ENCODE data around the gene GNL3.
"Not testable (repeated sequence)": the region's sequence is repeated elsewhere in the genome, so short reads cannot be mapped to it uniquely, and the experiment has no call there.

Gene GNL3

DNA sequence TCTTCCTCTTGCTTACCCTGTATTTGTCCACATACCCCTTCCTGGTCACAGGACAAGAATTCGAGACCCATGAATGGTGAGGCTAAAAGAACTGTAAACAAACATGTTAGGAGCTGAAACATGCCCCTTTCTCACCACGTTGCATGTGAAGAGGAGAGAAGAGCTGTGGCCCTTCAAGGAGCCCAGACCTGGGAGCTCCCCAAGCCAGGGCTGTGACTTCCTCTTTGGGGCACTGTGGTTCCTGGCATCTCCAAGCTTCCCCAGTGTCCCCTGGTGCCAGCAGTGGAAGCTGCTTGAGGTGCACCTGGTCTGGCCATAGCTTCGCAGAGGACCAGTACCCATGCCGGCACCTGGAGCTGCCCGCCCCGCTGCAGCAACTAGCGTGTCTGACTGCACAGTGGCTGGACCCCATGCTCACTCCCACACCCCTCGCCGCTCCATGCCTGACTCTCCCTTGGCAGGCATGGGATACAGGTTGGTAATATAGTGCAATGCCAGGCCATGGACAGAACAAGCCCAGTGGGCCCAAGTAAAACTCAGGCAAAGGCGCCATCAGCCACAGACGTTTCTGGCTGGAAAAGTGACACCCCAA lies 30.0 kb downstream of the GNL3 start:
- no peak for DNase-seq

DNA sequence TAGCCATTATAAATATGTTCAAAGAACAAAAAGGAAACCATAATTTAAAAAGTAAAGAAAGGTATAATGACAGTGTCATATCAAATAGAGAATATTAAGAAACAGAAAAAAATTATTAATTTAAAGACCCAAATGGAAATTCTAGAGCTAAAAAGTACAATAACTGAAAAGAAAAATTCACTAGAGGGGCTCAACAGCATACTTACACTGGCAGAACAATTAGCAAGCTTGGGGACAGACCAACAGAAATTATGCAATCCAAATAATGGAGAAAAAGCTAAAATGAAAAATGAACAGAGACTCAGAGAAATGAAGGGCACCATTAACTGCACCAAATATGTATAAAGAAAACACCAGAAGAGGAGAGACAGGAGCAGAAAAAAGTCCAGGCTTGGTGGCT lies 33.8 kb downstream of the GNL3 start:
- no peak for DNase-seq

DNA sequence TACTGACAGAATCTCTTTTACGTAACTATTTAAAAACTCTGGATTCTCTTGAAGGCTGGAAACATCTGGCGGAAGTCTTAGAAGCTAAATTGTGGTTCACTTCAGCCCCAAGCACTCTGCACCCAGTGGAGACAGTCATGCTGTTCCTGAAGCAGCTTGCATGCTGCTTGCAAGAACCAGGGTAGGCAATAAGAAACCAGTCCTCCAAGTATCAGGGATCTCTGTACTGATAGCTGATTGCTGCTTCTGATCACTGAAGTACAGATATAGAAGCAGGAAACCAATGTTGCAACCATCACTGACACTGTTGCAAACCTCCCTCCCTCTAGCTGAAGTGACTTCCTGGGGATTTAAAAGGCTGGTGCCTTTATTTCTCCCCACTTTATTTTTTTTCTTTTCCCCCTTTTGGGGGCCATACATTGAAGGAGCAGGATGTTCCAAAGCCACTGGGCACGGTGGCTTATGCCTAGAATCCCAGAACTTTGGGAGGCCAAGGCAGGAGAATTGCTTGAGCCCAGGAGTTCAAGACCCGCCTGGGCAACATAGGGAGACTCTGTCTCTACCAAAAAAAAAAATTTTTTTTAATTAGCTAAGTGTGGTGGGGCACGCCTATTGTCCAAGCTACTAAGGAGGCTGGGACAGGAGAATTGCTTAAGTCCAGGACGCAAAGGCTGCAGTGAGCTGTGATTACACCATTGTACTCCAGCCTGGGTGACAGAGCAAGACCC lies 35.3 kb downstream of the GNL3 start:
- DNase-seq = no peak

DNA sequence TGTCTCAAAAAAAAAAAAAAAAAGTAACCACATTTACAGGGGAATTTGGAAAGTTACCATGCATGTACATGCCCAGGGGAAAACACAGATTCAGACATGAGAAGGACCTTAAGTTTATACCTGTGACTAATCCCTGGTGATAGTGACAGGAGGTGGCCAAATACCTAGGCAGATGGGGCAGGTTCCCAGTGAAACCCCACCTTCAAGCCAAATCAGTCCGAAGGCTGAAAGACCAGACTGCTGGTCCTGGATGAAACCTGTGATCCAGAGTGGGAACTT lies 35.8 kb downstream of the GNL3 start:
- no peak for DNase-seq

DNA sequence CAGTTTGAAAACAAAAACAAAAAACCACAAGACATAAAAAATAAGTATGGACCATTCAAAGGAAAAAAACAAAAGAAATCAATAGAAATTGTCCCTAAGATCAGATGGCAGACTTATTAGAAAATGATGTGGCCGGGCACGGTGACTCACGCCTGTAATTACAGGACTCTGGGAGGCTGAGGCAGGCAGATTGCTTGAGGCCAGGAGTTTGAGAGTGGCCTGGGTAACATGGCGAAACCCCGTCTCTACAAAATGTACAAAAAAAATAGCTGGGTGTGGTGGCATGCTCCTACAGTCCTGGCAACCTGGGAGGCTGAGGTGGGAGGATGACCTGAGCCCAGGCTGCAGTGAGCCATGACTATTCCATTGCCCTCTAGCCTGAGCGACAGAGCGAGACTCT lies 36.7 kb downstream of the GNL3 start:
- no peak for DNase-seq

DNA sequence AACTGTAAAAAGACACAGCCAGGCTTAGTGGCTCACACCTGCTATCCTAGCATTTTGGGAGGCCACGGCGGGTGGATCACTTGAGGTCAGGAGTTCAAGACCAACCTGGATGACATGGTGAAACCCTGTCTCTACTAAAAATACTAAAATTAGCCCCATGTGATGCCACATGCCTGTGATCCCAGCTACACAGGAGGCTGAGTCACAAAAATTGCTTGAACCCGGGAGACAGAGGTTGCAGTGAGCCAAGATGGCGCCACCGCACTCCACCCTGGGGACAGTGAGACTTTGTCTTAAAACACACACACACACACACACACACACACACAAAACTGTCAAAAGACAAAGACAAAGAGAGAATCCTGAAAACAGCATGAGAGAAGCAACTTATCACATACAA lies 38.1 kb downstream of the GNL3 start:
- no peak for DNase-seq

DNA sequence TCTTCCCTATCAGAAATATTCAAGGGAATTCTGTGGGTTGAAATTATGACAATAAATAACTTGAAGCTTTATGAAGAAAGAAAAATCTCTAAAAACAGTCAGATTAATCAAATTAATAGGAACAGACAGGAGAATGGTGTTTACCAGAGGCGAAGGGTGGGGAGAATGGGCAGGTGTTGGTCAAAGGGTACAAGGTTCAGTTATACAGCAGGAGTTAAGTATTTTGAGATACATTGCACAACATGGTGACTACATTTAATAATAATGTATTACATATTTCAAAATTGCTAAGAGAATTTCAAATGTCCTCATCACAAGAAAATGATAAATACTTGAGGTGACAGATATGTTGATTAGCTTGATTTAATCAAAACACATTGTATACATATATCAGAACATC lies 38.7 kb downstream of the GNL3 start:
- DNase-seq = no peak

DNA sequence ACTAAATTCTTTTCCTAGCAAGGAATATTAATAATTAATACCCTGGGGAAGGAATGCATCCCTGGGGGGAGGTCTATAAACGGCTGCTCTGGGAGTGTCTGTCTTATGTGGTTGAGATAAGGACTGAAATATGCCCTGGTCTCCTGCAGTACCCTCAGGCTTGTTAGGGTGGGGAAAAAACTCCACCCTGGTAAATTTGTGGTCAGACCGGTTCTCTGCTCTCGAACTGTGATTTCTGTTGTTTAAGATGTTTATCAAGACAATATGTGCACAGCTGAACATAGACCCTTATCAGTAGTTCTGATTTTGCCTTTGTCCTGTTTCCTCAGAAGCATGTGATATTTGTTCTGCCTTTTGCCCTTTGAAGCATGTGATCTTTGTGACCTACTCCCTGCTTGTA lies 42.9 kb downstream of the GNL3 start:
- DNase-seq = not testable (repeated sequence)

DNA sequence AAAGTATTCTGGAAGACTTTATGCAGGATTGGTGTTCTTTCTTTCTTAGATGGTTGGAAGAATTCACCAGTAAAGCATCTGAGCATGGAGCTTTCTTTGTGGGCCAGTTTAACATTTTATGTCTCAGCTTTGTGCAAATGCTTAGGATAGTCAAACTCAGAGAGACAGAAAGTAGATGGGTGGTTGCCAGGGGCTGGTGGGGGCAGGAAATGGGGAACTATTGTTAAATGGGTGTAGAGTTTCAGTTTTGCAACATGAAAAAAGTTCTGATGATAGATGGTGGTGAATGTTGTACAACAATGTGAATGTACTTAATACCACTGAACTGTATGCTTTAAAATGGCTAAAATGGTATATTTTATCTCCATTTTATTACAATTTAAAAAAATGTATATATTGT lies 44.8 kb downstream of the GNL3 start:
- DNase-seq = no peak

DNA sequence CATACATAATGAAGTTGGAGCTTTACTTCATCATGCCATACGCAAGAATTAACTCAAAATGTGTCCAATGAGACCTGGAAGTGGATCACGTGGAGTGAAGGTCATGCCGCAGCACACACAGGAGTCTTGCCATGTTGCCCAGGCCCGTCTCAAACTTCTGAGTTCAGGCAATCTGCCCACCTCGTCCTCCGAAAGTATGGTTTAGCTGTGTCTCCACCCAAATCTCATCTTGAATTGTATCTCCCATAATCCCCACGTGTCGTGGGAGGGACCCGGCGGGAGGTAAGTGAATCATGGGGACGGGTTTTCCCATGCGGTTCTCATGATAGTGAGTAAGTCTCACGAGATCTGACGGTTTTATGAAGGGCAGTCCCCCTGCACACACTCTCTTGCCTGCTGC lies 45.8 kb downstream of the GNL3 start:
- no peak for DNase-seq

DNA sequence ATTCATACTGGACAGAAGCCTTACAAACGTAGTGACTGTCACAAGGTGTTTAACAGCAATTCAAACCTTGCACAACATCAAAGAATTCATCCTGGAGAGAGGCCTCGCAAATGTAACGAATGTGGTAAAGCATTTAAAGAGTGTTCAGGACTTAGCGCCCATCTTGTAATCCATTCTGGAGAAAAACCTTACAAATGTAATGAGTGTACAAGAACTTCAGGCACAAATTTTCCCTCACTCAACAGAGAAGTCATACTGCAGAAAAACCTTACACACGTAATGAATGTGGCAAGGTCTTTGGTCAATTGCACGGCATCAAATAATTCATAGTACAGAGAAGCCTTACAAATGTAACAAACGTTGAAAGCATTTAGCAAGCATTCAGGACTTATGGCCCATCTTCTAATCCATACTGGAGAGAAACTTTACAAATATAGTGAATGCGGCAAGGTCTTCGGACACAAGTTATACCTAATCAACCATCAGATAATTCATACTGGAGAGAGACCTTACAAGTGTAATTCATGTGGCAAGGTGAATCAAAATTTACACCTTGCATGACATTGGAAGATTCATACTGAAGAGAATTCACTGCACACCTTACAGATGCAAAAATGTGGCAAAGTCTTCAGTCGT lies 47.5 kb downstream of the GNL3 start:
- DNase-seq = no peak

DNA sequence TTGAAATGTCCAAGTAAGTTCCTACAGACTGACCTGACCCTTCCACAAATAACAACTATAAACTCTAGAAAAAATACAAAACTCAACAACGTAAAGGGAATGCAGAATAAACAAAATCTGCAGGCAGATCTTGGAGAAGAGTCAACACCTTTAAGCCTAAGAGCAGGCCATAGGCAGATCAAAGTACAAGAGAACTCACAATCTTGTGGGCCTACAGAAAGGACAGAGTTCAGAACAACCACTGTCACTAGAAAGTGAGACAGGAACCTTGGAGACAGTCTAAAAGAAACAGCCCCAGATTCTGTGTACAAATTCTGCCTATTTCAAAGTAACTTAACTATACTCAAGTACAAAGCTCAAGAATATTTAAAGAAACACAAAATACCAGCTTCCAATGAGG lies 53.9 kb downstream of the GNL3 start:
- DNase-seq = no peak

DNA sequence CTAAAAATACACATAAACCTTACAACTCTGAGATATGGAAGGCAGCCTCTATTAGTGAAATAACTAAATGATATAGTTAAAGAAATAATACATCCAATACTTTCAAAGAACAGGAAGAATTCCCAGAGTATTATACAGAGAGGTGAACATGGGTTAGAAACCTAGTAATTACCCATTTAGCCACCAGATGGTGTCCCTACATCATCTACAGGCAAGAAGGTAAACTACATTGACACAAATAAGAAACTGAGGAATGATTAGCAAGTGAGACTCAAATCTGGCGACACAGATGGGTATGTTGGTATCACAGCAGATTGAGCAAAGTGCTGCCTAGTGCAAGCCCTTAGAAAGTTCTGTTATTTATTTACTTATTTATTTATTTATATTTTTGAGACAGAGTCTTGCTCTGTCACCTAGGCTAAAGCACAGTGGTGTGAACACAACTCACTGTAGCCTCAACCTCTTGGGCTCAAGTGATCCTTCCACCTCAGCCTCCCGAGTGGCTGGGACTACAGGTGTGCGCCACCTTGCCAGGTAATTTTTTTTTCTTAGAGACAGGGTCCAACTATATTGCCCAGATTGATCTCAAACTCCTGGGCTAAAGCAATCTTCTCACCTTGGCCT lies 56.7 kb downstream of the GNL3 start:
- no peak for DNase-seq

DNA sequence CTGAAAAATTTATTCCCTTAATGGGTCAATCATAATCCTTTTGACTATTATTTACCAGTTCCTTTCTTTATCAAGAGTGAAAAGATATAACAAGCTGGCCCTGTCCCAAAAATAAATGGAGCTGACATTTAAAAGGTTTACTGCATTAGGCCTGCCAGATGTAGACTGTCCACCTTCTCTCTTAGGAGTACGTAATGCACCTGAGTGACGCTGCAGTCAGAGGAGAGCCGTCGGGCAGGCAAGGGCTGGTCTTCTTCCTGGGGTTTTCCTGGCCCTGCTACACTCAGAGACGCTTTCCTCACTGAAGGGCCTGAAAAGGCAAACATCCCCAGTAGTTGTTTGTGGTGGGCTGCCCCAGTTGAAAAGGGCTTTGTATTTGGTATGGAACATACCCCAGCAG lies 57.3 kb downstream of the GNL3 start:
- DNase-seq = no peak

DNA sequence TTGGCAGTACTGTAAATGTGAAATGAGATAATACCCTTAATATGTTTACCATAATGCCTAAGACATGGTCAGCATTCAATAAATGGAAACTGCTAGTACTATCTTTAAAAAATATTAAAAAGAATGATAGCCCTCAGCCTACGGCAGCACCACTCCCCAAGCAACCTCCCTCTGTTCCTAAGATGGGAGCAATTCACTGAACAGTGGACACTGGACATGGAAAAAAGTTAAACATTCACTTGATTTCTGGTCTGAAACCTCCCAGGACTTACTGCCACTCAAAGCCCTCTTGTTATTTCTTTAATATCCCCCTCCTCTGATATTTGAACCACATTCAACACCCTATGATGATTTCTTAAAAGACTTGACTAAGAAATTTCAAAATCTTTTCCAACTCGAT lies 57.9 kb downstream of the GNL3 start:
- no peak for DNase-seq
